OCI-LY1 (cell line): Measurements from ENCODE around the gene KCTD20.

Experiments used
- EZH2 ChIP-seq: fragments of 200-600 bp; sonication (generic), shearing (Covaris generic); IDR thresholded peaks from 2 replicates; pipeline ENCODE4 v1.8.0; 2017; ENCODE audit warnings: borderline replicate concordance, mixed run types, mild to moderate bottlenecking, antibody characterized with exemption, low read length, moderate library complexity, mixed read lengths
- TF ChIP-seq, protein P1 (sequence below): fragments of 200-600 bp; sonication (generic), shearing (Covaris generic); IDR thresholded peaks from 2 replicates; pipeline ENCODE4 v1.5.1; 2017; ENCODE audit warnings: mild to moderate bottlenecking, antibody characterized with exemption, low read length, moderate library complexity, mixed read lengths

DNA sequence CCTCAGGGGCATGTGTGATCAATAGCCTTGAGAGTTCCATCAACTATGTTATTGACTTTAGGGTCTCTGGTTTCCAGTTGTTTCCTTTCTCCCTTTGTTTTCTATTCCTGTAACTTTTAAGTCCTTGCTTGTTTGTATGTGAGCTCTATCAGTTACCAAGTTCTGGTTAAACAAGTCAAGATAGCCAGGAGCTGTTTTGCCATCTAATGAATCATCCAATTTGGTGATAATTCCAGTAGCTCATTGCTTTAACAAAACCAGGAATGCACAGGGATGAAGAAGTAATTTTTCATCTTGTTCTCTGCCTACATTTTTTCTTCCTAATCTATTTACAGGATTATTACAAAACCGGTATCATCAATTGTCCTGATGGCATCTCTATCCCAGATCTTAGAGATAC, 36.5 kb downstream of the KCTD20 start:
- TF ChIP-seq, protein P1, sequence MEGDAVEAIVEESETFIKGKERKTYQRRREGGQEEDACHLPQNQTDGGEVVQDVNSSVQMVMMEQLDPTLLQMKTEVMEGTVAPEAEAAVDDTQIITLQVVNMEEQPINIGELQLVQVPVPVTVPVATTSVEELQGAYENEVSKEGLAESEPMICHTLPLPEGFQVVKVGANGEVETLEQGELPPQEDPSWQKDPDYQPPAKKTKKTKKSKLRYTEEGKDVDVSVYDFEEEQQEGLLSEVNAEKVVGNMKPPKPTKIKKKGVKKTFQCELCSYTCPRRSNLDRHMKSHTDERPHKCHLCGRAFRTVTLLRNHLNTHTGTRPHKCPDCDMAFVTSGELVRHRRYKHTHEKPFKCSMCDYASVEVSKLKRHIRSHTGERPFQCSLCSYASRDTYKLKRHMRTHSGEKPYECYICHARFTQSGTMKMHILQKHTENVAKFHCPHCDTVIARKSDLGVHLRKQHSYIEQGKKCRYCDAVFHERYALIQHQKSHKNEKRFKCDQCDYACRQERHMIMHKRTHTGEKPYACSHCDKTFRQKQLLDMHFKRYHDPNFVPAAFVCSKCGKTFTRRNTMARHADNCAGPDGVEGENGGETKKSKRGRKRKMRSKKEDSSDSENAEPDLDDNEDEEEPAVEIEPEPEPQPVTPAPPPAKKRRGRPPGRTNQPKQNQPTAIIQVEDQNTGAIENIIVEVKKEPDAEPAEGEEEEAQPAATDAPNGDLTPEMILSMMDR, result no peak
- TF ChIP-seq EZH2, result no peak
